Activated naive CD4-positive, alpha-beta T cell treated with anti-CD3 and anti-CD28 coated beads for 36 hours (primary cell): ENCODE measurements around the gene FAM83C. TPM values are rescaled to one million over a fixed set of nuclear protein-coding genes. Genes with fewer than 3 reads are reported as not detected.
"Not testable (repeated sequence)": the region's sequence is repeated elsewhere in the genome, so short reads cannot be mapped to it uniquely, and the experiment has no call there.

Source experiments
- CTCF ChIA-PET: fragments of 350-600 bp; sonication (Branson Sonifier 250); formaldehyde crosslinking; loops from one replicate; lab custom pipeline; 2021; ENCODE audit warnings: antibody characterized with exemption; lab: Charles Lee
- DNase-seq: peaks from one replicate; pipeline ENCODE4 v3.0.0-alpha.2; 2020
- H3K27ac Mint-ChIP-seq: one replicate; pipeline ENCODE4 v1.8.0; 2021; ENCODE audit warnings: mild to moderate bottlenecking, mixed read lengths
- H3K27me3 Mint-ChIP-seq: one replicate; pipeline ENCODE4 v1.8.0; 2021; ENCODE audit warnings: low read depth, mixed read lengths
- H3K36me3 Mint-ChIP-seq: one replicate; pipeline ENCODE4 v1.8.0; 2021; ENCODE audit warnings: low read depth, mixed read lengths
- H3K4me1 Mint-ChIP-seq: one replicate; pipeline ENCODE4 v1.8.0; 2021; ENCODE audit warnings: low read depth, mixed read lengths
- H3K4me3 Mint-ChIP-seq: one replicate; pipeline ENCODE4 v1.8.0; 2021; ENCODE audit warnings: mild to moderate bottlenecking, moderate library complexity, mixed read lengths
- H3K9me3 Mint-ChIP-seq: one replicate; pipeline ENCODE4 v1.8.0; 2021; ENCODE audit warnings: mixed read lengths
- intact Hi-C: fragments of 100-400 bp; cut with micrococcal nuclease; formaldehyde crosslinking; loops from one replicate; pipeline ENCODE4 v1.15.1; 2023
- total RNA-seq, 2 experiments: library from RNA; stranded (reverse); gene quantifications; one replicate each; pipeline ENCODE4 v1.2.3, GENCODE V29; 2021

Gene FAM83C
- total RNA-seq, 2 experiments from 2014 or later, result not detected

GRCh38 chr20:35316086-35316485, 23.9 kb upstream of the FAM83C start:
- H3K27me3 Mint-ChIP-seq, result no peaks in the 10 kb centered on the region
- no peak overlapping the region for H3K27ac Mint-ChIP-seq
- CTCF ChIA-PET, result no interaction called here
- H3K4me3 Mint-ChIP-seq, result no peak overlapping the region
- intact Hi-C loops, result no loop called here
- H3K9me3 Mint-ChIP-seq, result no peaks in the 10 kb centered on the region
- DNase-seq, result no peak
- H3K36me3 Mint-ChIP-seq, result peaks cover 8% of the 10 kb centered on the region
- H3K4me1 Mint-ChIP-seq, result peaks cover 56% of the 10 kb centered on the region

- CTCF ChIA-PET, result interaction anchor here (1.2 kb wide), 1 partner anchor 8 kb away, joined by 3 read pairs; no protein-coding TSS in a partner anchor
These were observed 23.4 kb upstream of the FAM83C start for GRCh38 chr20:35315632-35316020.

GRCh38 chr20:35314816-35315631, 22.8 kb upstream of the FAM83C start:
- peaks cover 60% of the 10 kb centered on the region for H3K4me1 Mint-ChIP-seq
- peaks cover 8% of the 10 kb centered on the region for H3K36me3 Mint-ChIP-seq
- H3K4me3 Mint-ChIP-seq, result no peak overlapping the region
- no peak for DNase-seq
- intact Hi-C loops, result no loop called here
- no peaks in the 10 kb centered on the region for H3K27me3 Mint-ChIP-seq
- H3K27ac Mint-ChIP-seq, result peak overlapping the region; percentile 47
- no peaks in the 10 kb centered on the region for H3K9me3 Mint-ChIP-seq
- CTCF ChIA-PET, result interaction anchor here (1.2 kb wide), 1 partner anchor 9 kb away, joined by 3 read pairs; no protein-coding TSS in a partner anchor

More at GRCh38 chr20:35315632-35316020, 23.4 kb upstream of the FAM83C start:
- H3K27ac Mint-ChIP-seq, H3K9me3 Mint-ChIP-seq, intact Hi-C loops, H3K27me3 Mint-ChIP-seq, H3K4me3 Mint-ChIP-seq, DNase-seq, H3K36me3 Mint-ChIP-seq: not testable (repeated sequence)
- H3K4me1 Mint-ChIP-seq, result peaks cover 60% of the 10 kb centered on the region

DNA sequence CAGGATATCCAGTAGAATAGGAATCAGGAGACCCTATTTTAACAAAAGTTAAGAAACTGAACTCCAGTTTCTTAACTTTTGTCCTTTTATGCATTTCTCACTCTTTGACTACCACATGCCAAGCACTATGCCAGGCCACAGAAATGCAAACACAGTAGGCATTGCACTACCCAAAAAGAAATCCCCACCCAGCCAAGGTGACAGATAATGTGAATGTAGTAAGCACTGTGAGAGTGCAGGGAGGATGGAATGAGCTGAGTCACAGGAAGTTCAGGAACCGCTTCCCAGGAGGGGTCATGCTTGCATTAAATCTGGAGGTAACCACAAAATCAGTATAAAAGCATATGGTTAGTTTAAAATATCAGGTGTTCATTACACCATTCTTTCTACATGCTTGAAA, 20.1 kb upstream of the FAM83C start:
- no peaks in the 10 kb centered on the region for H3K27me3 Mint-ChIP-seq
- no peak overlapping the region for H3K4me3 Mint-ChIP-seq
- CTCF ChIA-PET, result interaction anchor here (1.0 to 4.5 kb wide), 2 partner anchors 9 to 17 kb away, joined by 5 to 13 read pairs; no protein-coding TSS in a partner anchor
- intact Hi-C loops, result loop anchor here (1.0 kb wide), 1 partner anchor 16 kb away; no protein-coding TSS in a partner anchor
- peak; percentile 69 for DNase-seq
- H3K9me3 Mint-ChIP-seq, result no peaks in the 10 kb centered on the region
- H3K36me3 Mint-ChIP-seq, result peaks cover 8% of the 10 kb centered on the region
- peak overlapping the region; percentile 80 for H3K27ac Mint-ChIP-seq
- peaks cover 52% of the 10 kb centered on the region for H3K4me1 Mint-ChIP-seq

DNA sequence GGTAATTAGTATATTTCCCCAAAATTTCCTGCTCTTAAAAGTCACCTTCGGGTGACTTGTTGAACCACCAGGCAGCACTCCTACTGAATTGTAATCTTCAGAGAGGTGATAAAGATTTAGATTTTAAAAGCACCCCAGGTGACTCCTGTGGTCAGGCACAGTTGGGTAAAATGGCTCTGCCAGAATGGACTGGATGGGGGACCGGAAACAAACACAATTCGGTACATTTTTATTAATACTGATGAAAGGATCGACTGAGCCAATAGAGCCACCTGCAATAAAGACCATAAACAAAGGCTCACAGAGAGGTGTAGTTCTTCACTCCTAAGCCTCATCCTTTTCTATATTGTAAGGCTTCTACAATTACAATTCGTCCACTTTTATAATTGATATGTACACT, 19.6 kb upstream of the FAM83C start:
- CTCF ChIA-PET, result interaction anchor here (1.0 to 4.5 kb wide), 3 partner anchors 8 to 120 kb away, joined by 5 to 13 read pairs (median 6); no protein-coding TSS in a partner anchor
- H3K4me3 Mint-ChIP-seq, result no peak overlapping the region
- peaks cover 9% of the 10 kb centered on the region for H3K36me3 Mint-ChIP-seq
- H3K27ac Mint-ChIP-seq, result peak overlapping the region; percentile 80
- intact Hi-C loops, result loop anchor here (1.0 kb wide), 1 partner anchor 16 kb away; no protein-coding TSS in a partner anchor
- no peak for DNase-seq
- H3K27me3 Mint-ChIP-seq, result no peaks in the 10 kb centered on the region
- no peaks in the 10 kb centered on the region for H3K9me3 Mint-ChIP-seq
- peaks cover 56% of the 10 kb centered on the region for H3K4me1 Mint-ChIP-seq

DNA sequence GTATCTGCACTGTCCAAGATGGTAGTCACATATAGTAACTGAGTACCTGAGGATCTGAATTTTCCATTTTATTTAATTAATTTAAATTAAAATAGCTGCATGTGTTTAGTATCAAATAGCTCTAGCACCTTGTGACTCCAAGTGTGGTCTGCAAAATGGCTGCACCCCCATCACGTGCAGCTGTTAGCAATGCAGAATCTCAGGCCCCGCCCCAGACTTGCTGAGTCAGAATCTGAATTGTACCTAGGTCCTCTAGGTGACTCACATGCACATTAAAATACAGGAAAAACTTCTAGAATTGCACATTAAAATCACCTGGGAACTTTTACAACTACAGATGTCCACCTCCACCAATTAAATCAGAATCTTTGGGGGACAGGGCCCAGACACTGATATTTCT, 19.2 kb upstream of the FAM83C start:
- Mint-ChIP-seq H3K36me3 (peaks cover 12% of the 10 kb centered on the region), H3K9me3 (no peaks in the 10 kb centered on the region), H3K27me3 (no peaks in the 10 kb centered on the region), H3K4me1 (peaks cover 60% of the 10 kb centered on the region), H3K27ac (peak overlapping the region; percentile 80), H3K4me3 (no peak overlapping the region)
- CTCF ChIA-PET, result interaction anchor here (1.3 to 4.5 kb wide), 3 partner anchors 18 to 136 kb away, joined by 4 to 13 read pairs (median 6); no protein-coding TSS in a partner anchor
- DNase-seq, result peak; percentile 90
- intact Hi-C loops, result no loop called here

GRCh38 chr20:35307666-35308653, 15.7 kb upstream of the FAM83C start:
- CTCF ChIA-PET, result interaction anchor here (0.5 to 8.2 kb wide), 11 partner anchors 9 to 433 kb away, joined by 3 to 101 read pairs (median 4); partner anchors contain the start of genes GDF5 and MMP24OS
- no peaks in the 10 kb centered on the region for H3K9me3 Mint-ChIP-seq

DNA sequence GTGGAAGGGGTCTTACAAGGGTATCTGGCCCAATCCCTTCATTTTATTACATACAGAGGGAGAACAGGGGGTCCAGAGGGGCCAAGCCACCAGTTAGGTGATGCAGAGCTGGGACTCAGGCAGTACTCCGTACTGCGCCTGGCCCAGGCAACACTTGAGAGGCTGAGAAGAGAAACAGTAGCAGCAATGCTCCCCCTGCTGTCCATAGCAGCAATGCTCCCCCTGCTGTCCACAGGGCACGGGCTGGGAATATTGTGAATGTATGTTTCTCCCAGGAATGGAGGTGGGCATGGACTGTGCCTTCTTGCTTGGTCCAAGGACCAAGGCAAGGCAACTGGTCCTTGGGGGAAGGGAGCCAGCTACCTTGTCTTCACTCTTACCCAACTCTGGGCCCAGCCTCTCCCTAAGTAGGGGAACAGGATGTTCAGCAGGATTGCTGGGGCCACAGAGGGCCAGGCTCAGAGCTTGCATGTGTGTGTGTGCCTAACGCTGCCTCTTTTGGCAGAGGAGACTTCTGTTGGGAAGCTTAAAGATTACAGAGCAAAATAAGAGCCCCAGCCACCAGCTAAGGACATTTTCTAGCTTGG, 14.8 kb upstream of the FAM83C start:
- peaks cover 9% of the 10 kb centered on the region for H3K36me3 Mint-ChIP-seq
- peaks cover 65% of the 10 kb centered on the region for H3K4me1 Mint-ChIP-seq
- intact Hi-C loops, result loop anchor here (5.0 to 10.0 kb wide), 2 partner anchors 162 to 435 kb away; partner anchors contain the start of genes EDEM2 and RBM39
- peak overlapping the region; percentile 93 for H3K27ac Mint-ChIP-seq
- no peaks in the 10 kb centered on the region for H3K27me3 Mint-ChIP-seq
- CTCF ChIA-PET, result interaction anchor here (0.6 to 8.2 kb wide), 14 partner anchors 8 to 432 kb away, joined by 3 to 101 read pairs (median 3); partner anchors contain the start of gene GDF5
- H3K9me3 Mint-ChIP-seq, result no peaks in the 10 kb centered on the region
- no peak overlapping the region for H3K4me3 Mint-ChIP-seq
- peak; percentile 60 for DNase-seq

More at GRCh38 chr20:35307666-35308653, 15.7 kb upstream of the FAM83C start:
- no peak for DNase-seq
- intact Hi-C loops, result loop anchor here (5.0 to 10.0 kb wide), 2 partner anchors 163 to 434 kb away; partner anchors contain the start of genes EDEM2 and RBM39
- Mint-ChIP-seq H3K27ac (no peak overlapping the region), H3K4me1 (peaks cover 67% of the 10 kb centered on the region), H3K36me3 (peaks cover 14% of the 10 kb centered on the region), H3K27me3 (no peaks in the 10 kb centered on the region), H3K4me3 (no peak overlapping the region)

GRCh38 chr20:35305682-35306556, 13.7 kb upstream of the FAM83C start:
- Mint-ChIP-seq H3K27me3 (no peaks in the 10 kb centered on the region), H3K9me3 (no peaks in the 10 kb centered on the region), H3K36me3 (peaks cover 9% of the 10 kb centered on the region), H3K27ac (peak overlapping the region; percentile 93), H3K4me1 (peaks cover 56% of the 10 kb centered on the region), H3K4me3 (peak overlapping the region; percentile 39)
- peak; percentile 94 for DNase-seq
- CTCF ChIA-PET, result interaction anchor here (0.6 to 8.2 kb wide), 16 partner anchors 12 to 254 kb away, joined by 3 to 101 read pairs (median 4); partner anchors contain the start of genes GDF5 and UQCC1
- intact Hi-C loops, result loop anchor here (1.0 to 10.0 kb wide), 4 partner anchors 161 to 436 kb away; partner anchors contain the start of genes EDEM2 and RBM39

DNA sequence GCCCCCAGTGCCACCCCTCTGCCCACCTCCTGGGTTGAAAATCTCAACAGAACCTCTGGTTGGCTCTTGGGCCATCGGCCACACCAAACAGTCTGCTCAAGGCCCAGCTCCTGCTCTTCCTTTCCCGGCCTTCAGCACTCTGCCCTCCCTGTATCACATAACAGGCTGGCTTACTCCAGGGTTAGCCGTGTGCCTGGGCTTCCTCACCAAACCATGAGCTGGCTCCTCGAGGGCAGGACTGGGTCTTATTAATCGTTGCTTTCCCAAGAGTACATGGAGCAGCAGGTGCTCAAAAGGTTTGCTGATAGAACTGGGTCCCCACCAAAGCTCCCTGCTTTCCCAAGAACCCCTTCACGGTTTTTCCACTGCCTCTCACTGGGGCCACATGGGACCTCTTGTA, 12.7 kb upstream of the FAM83C start:
- CTCF ChIA-PET, result interaction anchor here (0.5 to 8.2 kb wide), 18 partner anchors 13 to 466 kb away, joined by 3 to 101 read pairs (median 4); partner anchors contain the start of genes GDF5 and UQCC1
- Mint-ChIP-seq H3K27ac (peak overlapping the region; percentile 93), H3K9me3 (no peaks in the 10 kb centered on the region), H3K4me1 (peaks cover 54% of the 10 kb centered on the region), H3K27me3 (no peaks in the 10 kb centered on the region), H3K36me3 (peaks cover 7% of the 10 kb centered on the region), H3K4me3 (no peak overlapping the region)
- intact Hi-C loops, result loop anchor here (1.0 to 10.0 kb wide), 6 partner anchors 24 to 437 kb away; partner anchors contain the start of genes EDEM2 and RBM39
- DNase-seq, result no peak
